H1 (cell line): ENCODE results near the gene SH3PXD2A. TPM values are rescaled to one million over a fixed set of nuclear protein-coding genes. Genes with fewer than 3 reads are reported as not detected.

Experiments used
- BRCA1 ChIP-seq: IDR thresholded peaks from 2 replicates; pipeline ENCODE4 v1.6.1; 2012; ENCODE audit warnings: low read depth, low read length, improper control_type of control experiment
- CHD1 ChIP-seq: IDR thresholded peaks from 2 replicates; pipeline ENCODE4 v1.6.1; 2012; ENCODE audit warnings: low read depth, low read length, improper control_type of control experiment
- GABPA ChIP-seq: IDR thresholded peaks from 2 replicates; pipeline ENCODE4 v1.6.1; 2011; ENCODE audit warnings: mild to moderate bottlenecking, low read length, moderate library complexity, borderline replicate concordance; ENCODE audit not compliant: insufficient read depth
- SUZ12 ChIP-seq: fragments of 200-600 bp; sonication (generic); IDR thresholded peaks from 2 replicates; pipeline ENCODE4 v1.6.1; 2012; ENCODE audit warnings: mild to moderate bottlenecking, inconsistent platforms, low read length, moderate library complexity, mixed read lengths
- TEAD4 ChIP-seq: IDR thresholded peaks from 2 replicates; pipeline ENCODE4 v1.6.1; 2012; ENCODE audit warnings: low read depth, low read length, inconsistent platforms, mixed read lengths
- polyA plus RNA-seq, 7 experiments: library from polyadenylated mRNA; depleted of rRNA in 3 of 7; stranded (reverse) in 5 of 7; unstranded in 2 of 7; fragments of >200 nt in 5 of 7; fragments of 200-250 nt in 2 of 7; gene quantifications; 1 replicate in 5 of 7; 2 replicates in 1 of 7; 4 replicates in 1 of 7; pipeline versions ENCODE4 v1.2.1 to v1.2.3, GENCODE V29; 2011 to 2013; ENCODE audit warnings: missing spikeins in 2 of 7, mixed read lengths in 2 of 7
- total RNA-seq: library from RNA; stranded (reverse); fragmentation: NEBNext Ultra II Directional; extraction: Animal tissue kit (Norgen Biotek cat#: 25700); gene quantifications from 2 replicates; pipeline ENCODE4 v1.2.1, GENCODE V29; 2021
- TF ChIP-seq, protein P1 (sequence below): fragments of 300-600 bp; sonication (generic); IDR thresholded peaks from 2 replicates; pipeline ENCODE4 v1.7.1; 2012; ENCODE audit warnings: low read length, moderate library complexity, mild to moderate bottlenecking, inconsistent platforms; ENCODE audit not compliant: insufficient replicate concordance
- TF ChIP-seq, protein P2 (sequence below): IDR thresholded peaks from 2 replicates; pipeline ENCODE4 v1.6.1; 2012; ENCODE audit warnings: low read length, inconsistent platforms
- TF ChIP-seq, protein P3 (sequence below): IDR thresholded peaks from 2 replicates; pipeline ENCODE4 v1.6.1; 2011; ENCODE audit warnings: low read depth, mild to moderate bottlenecking, low read length; ENCODE audit not compliant: insufficient read depth
- TF ChIP-seq, protein P4 (sequence below): IDR thresholded peaks from 2 replicates; pipeline ENCODE4 v1.6.1; 2012; ENCODE audit warnings: inconsistent platforms

Gene SH3PXD2A
- total and polyA plus RNA-seq, 2 of the 8 experiments (the other 6 are each of a cell fraction or from before 2014, with no cell fraction given): 5.4 to 16.3 TPM

DNA sequence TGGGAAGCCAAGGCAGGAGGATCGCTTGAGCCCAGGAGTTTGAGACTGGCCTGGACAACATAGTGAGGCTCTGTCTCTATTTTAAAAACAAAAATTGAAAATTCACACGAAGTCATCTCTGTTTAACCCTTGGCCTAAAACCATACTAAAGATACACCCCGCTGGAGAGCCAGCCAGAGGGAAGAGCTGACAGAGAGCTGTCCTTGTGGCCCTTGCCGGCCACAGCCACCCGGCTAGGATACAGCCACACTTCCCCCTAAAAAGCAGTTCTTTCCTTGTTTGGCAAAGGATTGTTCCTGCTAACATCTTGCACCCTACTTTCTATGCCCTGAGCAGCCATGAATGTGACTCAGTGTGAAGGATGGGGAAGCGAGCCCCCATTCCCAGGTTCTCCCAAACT, 49.6 kb downstream of the SH3PXD2A start (continued):
- TF ChIP-seq, protein P1, sequence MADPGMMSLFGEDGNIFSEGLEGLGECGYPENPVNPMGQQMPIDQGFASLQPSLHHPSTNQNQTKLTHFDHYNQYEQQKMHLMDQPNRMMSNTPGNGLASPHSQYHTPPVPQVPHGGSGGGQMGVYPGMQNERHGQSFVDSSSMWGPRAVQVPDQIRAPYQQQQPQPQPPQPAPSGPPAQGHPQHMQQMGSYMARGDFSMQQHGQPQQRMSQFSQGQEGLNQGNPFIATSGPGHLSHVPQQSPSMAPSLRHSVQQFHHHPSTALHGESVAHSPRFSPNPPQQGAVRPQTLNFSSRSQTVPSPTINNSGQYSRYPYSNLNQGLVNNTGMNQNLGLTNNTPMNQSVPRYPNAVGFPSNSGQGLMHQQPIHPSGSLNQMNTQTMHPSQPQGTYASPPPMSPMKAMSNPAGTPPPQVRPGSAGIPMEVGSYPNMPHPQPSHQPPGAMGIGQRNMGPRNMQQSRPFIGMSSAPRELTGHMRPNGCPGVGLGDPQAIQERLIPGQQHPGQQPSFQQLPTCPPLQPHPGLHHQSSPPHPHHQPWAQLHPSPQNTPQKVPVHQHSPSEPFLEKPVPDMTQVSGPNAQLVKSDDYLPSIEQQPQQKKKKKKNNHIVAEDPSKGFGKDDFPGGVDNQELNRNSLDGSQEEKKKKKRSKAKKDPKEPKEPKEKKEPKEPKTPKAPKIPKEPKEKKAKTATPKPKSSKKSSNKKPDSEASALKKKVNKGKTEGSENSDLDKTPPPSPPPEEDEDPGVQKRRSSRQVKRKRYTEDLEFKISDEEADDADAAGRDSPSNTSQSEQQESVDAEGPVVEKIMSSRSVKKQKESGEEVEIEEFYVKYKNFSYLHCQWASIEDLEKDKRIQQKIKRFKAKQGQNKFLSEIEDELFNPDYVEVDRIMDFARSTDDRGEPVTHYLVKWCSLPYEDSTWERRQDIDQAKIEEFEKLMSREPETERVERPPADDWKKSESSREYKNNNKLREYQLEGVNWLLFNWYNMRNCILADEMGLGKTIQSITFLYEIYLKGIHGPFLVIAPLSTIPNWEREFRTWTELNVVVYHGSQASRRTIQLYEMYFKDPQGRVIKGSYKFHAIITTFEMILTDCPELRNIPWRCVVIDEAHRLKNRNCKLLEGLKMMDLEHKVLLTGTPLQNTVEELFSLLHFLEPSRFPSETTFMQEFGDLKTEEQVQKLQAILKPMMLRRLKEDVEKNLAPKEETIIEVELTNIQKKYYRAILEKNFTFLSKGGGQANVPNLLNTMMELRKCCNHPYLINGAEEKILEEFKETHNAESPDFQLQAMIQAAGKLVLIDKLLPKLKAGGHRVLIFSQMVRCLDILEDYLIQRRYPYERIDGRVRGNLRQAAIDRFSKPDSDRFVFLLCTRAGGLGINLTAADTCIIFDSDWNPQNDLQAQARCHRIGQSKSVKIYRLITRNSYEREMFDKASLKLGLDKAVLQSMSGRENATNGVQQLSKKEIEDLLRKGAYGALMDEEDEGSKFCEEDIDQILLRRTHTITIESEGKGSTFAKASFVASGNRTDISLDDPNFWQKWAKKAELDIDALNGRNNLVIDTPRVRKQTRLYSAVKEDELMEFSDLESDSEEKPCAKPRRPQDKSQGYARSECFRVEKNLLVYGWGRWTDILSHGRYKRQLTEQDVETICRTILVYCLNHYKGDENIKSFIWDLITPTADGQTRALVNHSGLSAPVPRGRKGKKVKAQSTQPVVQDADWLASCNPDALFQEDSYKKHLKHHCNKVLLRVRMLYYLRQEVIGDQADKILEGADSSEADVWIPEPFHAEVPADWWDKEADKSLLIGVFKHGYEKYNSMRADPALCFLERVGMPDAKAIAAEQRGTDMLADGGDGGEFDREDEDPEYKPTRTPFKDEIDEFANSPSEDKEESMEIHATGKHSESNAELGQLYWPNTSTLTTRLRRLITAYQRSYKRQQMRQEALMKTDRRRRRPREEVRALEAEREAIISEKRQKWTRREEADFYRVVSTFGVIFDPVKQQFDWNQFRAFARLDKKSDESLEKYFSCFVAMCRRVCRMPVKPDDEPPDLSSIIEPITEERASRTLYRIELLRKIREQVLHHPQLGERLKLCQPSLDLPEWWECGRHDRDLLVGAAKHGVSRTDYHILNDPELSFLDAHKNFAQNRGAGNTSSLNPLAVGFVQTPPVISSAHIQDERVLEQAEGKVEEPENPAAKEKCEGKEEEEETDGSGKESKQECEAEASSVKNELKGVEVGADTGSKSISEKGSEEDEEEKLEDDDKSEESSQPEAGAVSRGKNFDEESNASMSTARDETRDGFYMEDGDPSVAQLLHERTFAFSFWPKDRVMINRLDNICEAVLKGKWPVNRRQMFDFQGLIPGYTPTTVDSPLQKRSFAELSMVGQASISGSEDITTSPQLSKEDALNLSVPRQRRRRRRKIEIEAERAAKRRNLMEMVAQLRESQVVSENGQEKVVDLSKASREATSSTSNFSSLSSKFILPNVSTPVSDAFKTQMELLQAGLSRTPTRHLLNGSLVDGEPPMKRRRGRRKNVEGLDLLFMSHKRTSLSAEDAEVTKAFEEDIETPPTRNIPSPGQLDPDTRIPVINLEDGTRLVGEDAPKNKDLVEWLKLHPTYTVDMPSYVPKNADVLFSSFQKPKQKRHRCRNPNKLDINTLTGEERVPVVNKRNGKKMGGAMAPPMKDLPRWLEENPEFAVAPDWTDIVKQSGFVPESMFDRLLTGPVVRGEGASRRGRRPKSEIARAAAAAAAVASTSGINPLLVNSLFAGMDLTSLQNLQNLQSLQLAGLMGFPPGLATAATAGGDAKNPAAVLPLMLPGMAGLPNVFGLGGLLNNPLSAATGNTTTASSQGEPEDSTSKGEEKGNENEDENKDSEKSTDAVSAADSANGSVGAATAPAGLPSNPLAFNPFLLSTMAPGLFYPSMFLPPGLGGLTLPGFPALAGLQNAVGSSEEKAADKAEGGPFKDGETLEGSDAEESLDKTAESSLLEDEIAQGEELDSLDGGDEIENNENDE: no peak
- TF ChIP-seq, protein P2, sequence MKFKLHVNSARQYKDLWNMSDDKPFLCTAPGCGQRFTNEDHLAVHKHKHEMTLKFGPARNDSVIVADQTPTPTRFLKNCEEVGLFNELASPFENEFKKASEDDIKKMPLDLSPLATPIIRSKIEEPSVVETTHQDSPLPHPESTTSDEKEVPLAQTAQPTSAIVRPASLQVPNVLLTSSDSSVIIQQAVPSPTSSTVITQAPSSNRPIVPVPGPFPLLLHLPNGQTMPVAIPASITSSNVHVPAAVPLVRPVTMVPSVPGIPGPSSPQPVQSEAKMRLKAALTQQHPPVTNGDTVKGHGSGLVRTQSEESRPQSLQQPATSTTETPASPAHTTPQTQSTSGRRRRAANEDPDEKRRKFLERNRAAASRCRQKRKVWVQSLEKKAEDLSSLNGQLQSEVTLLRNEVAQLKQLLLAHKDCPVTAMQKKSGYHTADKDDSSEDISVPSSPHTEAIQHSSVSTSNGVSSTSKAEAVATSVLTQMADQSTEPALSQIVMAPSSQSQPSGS: no peak
- no peak for TF ChIP-seq CHD1
- TF ChIP-seq, protein P3, sequence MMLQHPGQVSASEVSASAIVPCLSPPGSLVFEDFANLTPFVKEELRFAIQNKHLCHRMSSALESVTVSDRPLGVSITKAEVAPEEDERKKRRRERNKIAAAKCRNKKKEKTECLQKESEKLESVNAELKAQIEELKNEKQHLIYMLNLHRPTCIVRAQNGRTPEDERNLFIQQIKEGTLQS: no peak
- no peak for TF ChIP-seq TEAD4
- no peak for TF ChIP-seq GABPA
- TF ChIP-seq, protein P4, sequence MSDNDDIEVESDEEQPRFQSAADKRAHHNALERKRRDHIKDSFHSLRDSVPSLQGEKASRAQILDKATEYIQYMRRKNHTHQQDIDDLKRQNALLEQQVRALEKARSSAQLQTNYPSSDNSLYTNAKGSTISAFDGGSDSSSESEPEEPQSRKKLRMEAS: no peak
- TF ChIP-seq SUZ12: no peak
- no peak for TF ChIP-seq BRCA1
